Embryonic facial prominence (tissue), 1 donor: ENCODE results near the gene OTOP2.
"Not testable (repeated sequence)": the region's sequence is repeated elsewhere in the genome, so short reads cannot be mapped to it uniquely, and the experiment has no call there.

Experiments
- DNase-seq: peaks from one replicate; pipeline ENCODE4 v3.0.0-alpha.2; 2016; ENCODE audit errors: extremely low spot score

The OTOP2 gene

DNA sequence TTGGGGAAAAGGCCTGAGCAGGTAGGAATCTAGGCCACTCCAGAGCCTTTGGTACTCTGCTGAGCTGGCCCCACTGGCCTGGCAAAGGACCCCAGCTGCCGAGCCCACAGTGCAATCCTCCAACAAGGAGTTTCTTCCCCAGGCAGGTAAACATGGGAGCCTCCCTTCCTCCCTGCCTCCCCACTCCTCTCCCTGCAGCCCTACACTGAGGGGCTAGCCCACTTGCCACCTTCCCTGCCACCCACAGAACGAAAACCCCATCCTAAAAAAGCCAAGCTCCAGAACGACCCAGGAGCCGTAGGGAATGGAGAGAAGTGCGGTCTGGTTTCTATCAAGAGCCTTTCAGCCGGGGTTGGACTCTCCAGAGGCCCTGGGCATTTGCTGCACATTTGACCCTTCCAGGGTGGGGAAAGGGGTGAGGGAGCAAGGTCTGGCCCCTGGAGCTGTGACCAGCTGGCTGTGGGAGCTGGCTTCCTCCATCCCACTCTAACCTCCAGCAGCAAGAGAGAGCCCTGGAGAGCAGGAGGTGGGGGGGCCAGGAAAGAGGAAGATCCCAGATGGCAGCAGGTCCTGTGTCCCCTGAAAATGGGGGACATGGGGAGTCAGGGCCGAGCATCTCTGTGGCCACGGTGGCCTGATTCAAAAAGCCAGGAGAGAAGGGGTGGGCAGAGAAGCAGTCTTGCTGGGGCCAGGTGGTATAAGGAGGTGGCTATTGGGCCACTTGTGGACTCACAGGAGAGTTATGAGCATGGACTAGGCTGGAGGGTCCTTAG, 47.2 kb downstream of the OTOP2 start:
- no peak for DNase-seq

DNA sequence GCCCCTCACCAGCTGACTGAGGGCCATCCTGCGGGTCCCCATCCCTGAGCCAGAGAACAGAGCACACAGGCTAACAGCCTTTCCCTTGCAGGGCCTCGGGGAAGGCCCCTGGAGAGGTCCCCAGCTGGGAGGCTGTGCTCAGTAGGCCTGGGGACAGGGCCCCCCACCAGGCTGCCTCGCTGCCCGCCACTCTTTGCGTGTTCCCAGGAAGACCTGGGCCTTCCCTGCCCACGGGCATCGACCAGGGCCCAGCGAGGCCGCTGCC, 47.7 kb downstream of the OTOP2 start:
- DNase-seq, result no peak

DNA sequence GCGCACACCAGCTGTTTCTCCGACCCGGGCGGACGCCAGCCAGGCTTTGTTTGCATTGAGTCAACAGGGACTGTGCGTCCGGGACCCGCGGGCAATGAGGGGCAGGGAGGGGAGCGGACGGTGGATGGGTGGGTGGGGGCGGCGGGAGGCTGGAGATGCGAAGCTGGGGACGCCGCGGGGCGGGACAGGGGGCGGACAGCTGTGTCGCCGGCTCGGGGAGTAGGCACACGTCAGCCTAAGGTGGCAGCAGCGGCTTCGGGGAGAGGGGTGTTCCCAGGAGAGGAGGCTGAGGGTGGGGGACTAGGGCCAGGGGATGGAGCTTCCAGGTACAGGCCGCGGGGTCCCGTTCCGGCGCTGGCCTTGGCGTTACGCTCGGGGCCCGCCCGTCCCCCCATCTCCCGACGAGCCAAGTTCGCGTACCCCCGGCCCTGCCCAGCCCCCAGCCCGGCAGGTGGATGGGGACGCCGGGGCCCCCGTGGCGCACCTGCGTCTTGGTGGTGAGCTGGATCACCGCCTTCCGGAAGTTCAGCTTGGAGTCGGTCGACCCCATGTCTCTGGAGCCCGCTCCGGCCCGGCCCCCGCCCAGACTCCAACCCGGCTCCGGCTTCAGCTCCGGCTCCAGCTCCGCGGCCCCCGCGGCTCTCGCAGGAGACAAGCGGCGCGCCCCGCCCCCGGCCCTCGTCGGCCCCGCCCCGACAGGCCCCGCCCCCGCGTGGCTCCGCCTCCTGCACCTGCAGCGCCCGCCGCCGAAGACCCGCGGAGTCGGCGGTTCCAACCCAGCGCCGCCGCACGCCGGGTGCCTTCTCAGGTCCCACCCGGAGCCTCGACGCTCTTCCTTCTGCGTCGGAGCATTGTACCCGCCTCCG, 48.3 kb downstream of the OTOP2 start, which contains the start of gene HID1:
TSS of gene HID1 (minus strand) at position 653 of the 866 bp plus-strand sequence. CDS start at position 550, 103 bp downstream.
- no peak for DNase-seq

DNA sequence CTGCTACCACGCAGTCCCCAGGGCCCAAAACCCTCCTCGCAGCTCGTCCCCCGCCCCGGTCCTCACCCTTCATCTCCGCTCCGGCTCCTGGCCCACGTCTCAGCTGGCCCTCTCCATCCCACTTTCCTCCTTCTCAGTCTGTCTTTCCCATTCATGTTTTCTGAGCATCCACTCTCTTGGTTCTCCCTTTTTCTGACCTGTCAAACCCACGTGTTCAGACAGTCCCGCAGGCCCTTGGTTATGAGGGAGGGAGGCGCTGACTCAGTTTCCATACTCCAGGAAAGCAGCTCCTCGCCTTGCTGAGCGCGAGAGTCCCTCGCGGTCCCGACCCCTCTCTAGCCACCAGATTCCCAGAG, 48.9 kb downstream of the OTOP2 start:
- no peak for DNase-seq

DNA sequence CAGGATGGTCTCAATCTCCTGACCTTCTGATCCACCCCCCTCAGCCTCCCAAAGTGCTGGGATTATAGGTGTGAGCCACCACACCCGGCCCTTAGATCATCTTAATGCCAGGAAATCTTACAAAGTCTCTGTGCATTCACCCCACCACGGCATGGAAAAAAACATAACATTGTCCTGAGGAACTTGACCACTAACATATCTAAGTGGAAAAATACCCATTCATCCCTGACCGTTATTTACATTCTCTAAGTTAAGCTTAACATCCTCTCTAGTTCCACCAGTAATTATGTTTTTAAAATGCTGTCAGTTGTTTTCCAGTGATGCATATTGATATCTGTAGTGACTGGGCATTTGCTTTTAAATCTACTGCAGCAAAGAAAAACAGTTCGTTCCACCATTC, 51.9 kb downstream of the OTOP2 start:
- no peak for DNase-seq

DNA sequence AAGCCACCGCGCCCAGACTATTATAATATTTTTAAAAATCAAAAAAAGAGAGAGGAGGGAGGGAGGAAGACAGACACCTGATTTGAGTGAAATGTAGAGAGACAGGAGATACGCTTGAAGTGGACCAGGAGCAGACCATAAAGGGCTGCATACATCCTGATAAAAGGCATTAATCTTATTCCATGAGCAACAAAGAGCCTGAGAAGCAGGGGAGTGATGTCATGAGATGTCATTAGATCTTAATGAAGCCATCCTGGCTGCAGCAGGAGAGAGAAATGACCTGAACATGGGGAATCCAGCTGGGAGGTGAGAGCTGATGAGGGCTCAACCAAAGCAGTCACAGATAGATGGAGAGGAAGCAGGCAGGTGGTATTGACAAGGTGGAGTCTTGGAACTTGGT, 53.7 kb downstream of the OTOP2 start:
- DNase-seq, result no peak

DNA sequence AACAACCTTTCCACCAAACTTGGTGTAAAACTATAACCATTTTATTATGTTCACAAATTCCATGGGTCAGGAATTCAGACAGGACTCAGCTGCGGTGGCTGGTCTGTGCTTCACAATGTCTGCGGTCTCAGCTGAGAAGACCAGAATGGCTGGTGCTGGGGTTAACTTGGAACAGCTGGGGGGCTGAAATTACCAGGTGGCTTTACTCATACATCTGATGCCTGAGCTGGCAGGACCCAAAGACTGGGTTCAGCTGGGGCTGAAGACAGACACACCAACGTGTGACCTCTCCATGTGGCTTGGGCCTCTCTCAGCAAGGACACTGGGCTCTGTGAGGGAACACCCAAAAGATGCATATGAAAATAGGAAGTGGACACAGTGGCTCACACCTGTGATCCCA, 54.2 kb downstream of the OTOP2 start:
- DNase-seq, result no peak

DNA sequence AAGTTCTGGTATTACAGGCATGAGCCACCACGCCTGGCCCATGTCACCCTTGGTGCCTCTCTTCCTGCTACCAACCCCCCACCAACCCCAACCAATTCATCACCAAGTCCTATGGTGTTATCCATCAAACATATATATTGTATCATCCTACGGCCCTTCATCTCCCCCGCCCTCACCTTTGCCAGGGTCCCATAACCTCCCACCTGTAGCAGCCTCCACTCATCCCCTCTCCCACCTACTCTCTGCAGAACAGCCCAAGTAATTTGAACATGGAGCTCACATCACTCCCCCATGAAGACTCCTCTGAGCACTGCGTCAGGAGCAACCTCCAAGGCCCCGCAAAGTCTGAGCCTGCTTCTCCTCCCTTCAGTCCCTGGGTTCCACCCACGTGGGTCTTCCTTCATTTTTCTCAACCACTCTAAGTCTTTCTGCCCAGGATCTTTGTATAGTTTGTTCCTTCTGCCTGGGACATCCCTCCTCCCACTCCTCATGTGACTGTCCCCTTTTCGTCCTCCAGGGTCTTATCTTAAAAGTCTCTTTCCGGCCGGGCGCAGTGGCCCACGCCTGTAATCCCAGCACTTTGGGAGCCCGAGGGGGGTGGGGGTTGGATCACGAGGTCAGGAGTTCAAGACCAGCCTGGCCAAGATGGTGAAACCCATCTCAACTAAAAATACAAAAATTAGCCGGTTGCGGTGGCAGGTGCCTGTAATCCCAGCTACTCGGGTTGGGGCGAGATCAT, 55.5 kb downstream of the OTOP2 start:
- DNase-seq, result no peak

DNA sequence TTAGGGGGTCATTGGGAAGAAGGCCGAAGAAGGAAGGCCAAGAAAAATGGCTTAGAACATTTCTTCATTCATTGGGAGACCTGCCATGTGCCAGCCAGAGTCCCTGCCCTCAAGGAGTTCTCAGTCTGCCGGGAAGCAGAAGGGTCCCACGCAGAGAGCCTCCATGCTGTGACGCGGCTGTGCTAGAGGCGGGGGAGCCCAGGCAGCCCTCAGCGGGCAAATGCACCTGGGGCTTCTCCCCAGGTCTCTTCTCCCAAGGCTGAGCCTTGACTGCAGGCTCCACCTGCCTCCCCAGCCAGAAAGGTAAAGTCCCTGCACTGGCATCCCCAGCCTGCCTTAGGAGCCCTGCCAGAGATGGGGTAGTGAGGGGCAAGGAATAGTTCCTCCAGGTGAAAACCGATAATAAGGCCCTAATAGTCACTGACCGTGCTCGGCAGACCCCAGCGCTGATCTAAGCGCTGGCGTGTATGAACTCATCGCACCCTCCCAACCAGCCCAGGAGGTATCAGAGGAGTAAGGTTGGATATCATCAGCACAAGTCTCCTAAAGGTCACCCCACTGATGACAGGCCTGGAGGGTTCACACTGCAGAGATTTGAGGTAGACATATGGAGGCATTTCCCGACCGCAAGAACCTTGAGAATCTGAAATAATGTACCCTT, 57.4 kb downstream of the OTOP2 start:
- no peak for DNase-seq

DNA sequence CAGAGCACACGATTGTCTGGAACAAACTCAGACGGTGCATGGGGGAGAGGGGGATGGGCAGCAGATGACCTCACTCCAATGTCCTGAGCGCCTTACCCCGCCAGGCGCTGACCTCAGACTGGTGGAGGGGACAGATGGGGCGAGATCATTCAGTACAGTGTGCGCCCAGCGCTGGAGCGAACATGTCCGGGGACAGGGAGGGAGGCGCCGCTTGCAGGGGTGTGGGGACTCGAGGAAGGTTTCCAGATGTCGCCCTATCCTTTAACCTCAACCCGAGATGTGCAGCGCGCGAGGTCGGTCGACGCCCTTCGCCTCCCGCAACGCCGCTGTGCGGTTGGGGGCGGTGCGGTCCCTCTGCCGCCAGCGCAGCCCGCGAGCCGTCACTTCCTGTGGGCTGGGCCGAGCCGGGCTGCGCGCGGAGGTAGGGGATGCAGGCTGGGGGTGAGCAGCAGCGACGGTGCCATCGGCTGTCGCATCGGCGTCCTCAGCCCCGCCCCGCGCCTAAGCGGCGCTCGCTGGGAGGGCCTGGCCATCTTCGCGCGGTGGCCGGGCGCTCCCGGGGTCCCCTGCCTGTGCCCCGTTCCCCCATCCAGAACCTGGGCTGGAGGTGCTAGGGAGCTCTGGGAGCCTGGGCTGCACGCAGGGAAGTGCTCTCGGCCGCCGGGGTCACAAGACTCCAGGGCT, 58.0 kb downstream of the OTOP2 start:
- DNase-seq, result peak; percentile 53

DNA sequence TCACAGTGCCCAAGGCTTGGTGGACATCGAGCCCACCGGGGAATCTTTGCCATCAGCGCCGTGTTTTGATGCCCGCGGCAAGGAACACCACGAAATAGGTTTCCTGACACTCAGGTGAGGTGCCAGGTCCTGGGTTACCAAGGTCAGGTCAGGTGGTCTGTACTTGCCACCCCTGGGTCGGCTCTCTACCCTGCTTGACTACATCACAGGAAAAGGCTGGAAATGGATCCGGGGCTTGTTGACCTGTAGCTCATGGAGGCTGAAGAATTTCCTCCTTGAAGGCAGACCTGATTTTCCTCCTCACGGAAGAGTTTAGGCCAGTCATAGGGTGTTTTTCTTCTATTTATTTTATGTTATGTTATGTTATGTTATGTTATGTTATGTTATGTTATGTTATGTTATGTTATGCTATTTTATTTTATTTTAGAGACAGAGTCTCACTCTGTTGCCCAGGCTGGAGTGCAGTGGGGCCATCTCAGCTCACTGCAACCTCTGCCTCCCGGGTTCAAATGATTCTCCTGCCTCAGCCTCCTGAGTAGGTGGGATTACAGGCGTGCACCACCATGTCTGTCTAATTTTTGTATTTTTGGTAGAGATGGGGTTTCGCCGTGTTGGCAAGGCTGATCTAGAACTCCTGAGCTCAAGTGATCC, 58.7 kb downstream of the OTOP2 start:
- not testable (repeated sequence) for DNase-seq
